ENCODE results near the gene GNAO1. TPM values are rescaled to one million over a fixed set of nuclear protein-coding genes. Genes with fewer than 3 reads are reported as not detected.
A peak's percentile ranks its signal among the peaks of the same experiment; 100 is the strongest.

The GNAO1 gene
- total and polyA plus RNA-seq, 2 of the 13 experiments (the other 11 are each of a cell fraction or from before 2014, with no cell fraction given) = not detected

DNA sequence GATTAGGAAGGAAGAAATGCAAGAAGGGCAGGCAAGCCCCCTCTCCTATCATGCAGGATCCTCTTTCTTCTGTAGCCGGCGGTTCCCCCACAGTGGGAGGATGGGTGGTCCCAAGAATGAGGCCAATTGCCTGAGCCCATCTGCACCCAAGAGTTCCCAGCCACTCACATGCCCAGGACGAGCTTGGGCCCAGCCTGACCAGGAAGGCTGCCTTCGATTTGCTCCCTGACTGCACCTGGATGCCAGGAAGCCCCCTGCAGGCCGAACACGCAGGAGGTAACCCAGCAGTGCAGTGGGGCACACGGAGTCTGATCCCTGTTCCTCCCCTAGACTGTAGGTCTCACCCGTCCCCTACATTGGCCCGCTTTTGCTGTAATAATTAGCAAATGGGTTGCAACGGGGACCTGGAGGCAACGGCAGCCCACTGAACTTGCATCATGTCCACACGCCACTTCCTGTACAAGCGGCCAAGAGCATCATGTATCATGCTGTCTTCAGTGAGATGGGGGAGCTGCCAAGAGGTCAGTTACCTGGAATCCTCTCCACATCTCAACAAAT is 166.6 kb downstream of the GNAO1 start (continued):
- TF ChIP-seq, protein P1, sequence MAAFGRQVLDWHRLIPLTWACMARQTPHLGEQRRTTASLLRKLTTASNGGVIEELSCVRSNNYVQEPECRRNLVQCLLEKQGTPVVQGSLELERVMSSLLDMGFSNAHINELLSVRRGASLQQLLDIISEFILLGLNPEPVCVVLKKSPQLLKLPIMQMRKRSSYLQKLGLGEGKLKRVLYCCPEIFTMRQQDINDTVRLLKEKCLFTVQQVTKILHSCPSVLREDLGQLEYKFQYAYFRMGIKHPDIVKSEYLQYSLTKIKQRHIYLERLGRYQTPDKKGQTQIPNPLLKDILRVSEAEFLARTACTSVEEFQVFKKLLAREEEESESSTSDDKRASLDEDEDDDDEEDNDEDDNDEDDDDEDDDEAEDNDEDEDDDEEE (CRISPR knock-in tag; IDR thresholded peaks at IDR 0.05) = no peak
- TF ChIP-seq, protein P2, sequence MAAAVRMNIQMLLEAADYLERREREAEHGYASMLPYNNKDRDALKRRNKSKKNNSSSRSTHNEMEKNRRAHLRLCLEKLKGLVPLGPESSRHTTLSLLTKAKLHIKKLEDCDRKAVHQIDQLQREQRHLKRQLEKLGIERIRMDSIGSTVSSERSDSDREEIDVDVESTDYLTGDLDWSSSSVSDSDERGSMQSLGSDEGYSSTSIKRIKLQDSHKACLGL (CRISPR knock-in tag; IDR thresholded peaks at IDR 0.05) = no peak
- TF ChIP-seq ZNF780A (CRISPR knock-in tag; IDR thresholded peaks at IDR 0.05) (no peak), ZFAT (CRISPR knock-in tag; conservative IDR thresholded peaks at IDR 0.05) (no peak), DMAP1 (CRISPR knock-in tag; IDR thresholded peaks at IDR 0.05) (peak; percentile 51; the same call in 1 of the 2 replicates), CEBPG (CRISPR knock-in tag; IDR thresholded peaks at IDR 0.05) (0 out of 2 replicates have a peak, but pooled peaks have one; percentile 39), ZSCAN22 (CRISPR knock-in tag; IDR thresholded peaks at IDR 0.05) (no peak), ZNF570 (CRISPR knock-in tag; IDR thresholded peaks at IDR 0.05; ENCODE audit: borderline replicate concordance) (no peak), KDM1A (CRISPR knock-in tag; IDR thresholded peaks at IDR 0.05) (no peak), ZNF367 (CRISPR knock-in tag; IDR thresholded peaks at IDR 0.05; ENCODE audit: borderline replicate concordance) (no peak), ZNF350 (CRISPR knock-in tag; IDR thresholded peaks at IDR 0.05; ENCODE audit: borderline replicate concordance, low read depth) (peak; percentile 75; the same call in 1 of the 2 replicates), CREB1 (IDR thresholded peaks at IDR 0.05) (no peak), CREB1 (CRISPR knock-in tag; IDR thresholded peaks at IDR 0.05) (no peak), BHLHE40 (IDR thresholded peaks at IDR 0.05; ENCODE audit: low read length) (no peak), ZNF207 (IDR thresholded peaks at IDR 0.05; ENCODE audit: borderline replicate concordance) (no peak), HIVEP1 (CRISPR knock-in tag; IDR thresholded peaks at IDR 0.05) (no peak), ZFP37 (CRISPR knock-in tag; IDR thresholded peaks at IDR 0.05; ENCODE audit: borderline replicate concordance) (no peak), KDM5B (CRISPR knock-in tag; IDR thresholded peaks at IDR 0.05; ENCODE audit: borderline replicate concordance) (peak; percentile 76; the same call in 1 of the 2 replicates), ZEB1 (IDR thresholded peaks at IDR 0.05; ENCODE audit: insufficient replicate concordance, low read depth) (peak; percentile 28)
- TF ChIP-seq, protein P3, sequence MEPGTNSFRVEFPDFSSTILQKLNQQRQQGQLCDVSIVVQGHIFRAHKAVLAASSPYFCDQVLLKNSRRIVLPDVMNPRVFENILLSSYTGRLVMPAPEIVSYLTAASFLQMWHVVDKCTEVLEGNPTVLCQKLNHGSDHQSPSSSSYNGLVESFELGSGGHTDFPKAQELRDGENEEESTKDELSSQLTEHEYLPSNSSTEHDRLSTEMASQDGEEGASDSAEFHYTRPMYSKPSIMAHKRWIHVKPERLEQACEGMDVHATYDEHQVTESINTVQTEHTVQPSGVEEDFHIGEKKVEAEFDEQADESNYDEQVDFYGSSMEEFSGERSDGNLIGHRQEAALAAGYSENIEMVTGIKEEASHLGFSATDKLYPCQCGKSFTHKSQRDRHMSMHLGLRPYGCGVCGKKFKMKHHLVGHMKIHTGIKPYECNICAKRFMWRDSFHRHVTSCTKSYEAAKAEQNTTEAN (CRISPR knock-in tag; conservative IDR thresholded peaks at IDR 0.05) = no peak
- TF ChIP-seq, protein P4, sequence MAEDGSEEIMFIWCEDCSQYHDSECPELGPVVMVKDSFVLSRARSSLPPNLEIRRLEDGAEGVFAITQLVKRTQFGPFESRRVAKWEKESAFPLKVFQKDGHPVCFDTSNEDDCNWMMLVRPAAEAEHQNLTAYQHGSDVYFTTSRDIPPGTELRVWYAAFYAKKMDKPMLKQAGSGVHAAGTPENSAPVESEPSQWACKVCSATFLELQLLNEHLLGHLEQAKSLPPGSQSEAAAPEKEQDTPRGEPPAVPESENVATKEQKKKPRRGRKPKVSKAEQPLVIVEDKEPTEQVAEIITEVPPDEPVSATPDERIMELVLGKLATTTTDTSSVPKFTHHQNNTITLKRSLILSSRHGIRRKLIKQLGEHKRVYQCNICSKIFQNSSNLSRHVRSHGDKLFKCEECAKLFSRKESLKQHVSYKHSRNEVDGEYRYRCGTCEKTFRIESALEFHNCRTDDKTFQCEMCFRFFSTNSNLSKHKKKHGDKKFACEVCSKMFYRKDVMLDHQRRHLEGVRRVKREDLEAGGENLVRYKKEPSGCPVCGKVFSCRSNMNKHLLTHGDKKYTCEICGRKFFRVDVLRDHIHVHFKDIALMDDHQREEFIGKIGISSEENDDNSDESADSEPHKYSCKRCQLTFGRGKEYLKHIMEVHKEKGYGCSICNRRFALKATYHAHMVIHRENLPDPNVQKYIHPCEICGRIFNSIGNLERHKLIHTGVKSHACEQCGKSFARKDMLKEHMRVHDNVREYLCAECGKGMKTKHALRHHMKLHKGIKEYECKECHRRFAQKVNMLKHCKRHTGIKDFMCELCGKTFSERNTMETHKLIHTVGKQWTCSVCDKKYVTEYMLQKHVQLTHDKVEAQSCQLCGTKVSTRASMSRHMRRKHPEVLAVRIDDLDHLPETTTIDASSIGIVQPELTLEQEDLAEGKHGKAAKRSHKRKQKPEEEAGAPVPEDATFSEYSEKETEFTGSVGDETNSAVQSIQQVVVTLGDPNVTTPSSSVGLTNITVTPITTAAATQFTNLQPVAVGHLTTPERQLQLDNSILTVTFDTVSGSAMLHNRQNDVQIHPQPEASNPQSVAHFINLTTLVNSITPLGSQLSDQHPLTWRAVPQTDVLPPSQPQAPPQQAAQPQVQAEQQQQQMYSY (CRISPR knock-in tag; IDR thresholded peaks at IDR 0.05) = no peak; the same call in 1 of the 2 replicates
- TF ChIP-seq, protein P5, sequence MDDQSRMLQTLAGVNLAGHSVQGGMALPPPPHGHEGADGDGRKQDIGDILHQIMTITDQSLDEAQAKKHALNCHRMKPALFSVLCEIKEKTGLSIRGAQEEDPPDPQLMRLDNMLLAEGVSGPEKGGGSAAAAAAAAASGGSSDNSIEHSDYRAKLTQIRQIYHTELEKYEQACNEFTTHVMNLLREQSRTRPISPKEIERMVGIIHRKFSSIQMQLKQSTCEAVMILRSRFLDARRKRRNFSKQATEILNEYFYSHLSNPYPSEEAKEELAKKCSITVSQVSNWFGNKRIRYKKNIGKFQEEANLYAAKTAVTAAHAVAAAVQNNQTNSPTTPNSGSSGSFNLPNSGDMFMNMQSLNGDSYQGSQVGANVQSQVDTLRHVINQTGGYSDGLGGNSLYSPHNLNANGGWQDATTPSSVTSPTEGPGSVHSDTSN (CRISPR knock-in tag; IDR thresholded peaks at IDR 0.05; ENCODE audit: borderline replicate concordance) = no peak
- TF ChIP-seq, protein P6, sequence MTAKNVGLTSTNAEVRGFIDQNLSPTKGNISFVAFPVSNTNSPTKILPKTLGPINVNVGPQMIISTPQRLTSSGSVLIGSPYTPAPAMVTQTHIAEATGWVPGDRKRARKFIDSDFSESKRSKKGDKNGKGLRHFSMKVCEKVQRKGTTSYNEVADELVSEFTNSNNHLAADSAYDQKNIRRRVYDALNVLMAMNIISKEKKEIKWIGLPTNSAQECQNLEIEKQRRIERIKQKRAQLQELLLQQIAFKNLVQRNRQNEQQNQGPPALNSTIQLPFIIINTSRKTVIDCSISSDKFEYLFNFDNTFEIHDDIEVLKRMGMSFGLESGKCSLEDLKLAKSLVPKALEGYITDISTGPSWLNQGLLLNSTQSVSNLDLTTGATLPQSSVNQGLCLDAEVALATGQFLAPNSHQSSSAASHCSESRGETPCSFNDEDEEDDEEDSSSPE (CRISPR knock-in tag; IDR thresholded peaks at IDR 0.05) = no peak

Measured in HepG2 (cell line).